ENCODE data around the gene STON1. TPM values are rescaled to one million over a fixed set of nuclear protein-coding genes. Genes with fewer than 3 reads are reported as not detected.
A peak's percentile ranks its signal among the peaks of the same experiment; 100 is the strongest.

STON1 gene, protein sequence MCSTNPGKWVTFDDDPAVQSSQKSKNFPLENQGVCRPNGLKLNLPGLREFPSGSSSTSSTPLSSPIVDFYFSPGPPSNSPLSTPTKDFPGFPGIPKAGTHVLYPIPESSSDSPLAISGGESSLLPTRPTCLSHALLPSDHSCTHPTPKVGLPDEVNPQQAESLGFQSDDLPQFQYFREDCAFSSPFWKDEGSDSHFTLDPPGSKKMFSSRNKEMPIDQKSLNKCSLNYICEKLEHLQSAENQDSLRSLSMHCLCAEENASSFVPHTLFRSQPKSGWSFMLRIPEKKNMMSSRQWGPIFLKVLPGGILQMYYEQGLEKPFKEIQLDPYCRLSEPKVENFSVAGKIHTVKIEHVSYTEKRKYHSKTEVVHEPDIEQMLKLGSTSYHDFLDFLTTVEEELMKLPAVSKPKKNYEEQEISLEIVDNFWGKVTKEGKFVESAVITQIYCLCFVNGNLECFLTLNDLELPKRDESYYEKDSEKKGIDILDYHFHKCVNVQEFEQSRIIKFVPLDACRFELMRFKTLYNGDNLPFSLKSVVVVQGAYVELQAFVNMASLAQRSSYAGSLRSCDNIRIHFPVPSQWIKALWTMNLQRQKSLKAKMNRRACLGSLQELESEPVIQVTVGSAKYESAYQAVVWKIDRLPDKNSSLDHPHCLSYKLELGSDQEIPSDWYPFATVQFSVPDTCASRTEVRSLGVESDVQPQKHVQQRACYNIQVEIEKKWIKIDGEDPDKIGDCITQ
- total RNA-seq = 1.8 TPM
- 2.9 TPM for polyA plus RNA-seq
- long read RNA-seq, donor 1 = 0 reads
- long read RNA-seq, donor 2, full-length matches to known transcripts = 2 of 2 reads
- long read RNA-seq, donor 2, partial matches to known transcripts = 0 of 2 reads
- long read RNA-seq, donor 2, other reads (novel, unspliced or antisense) = 0 of 2 reads
- long read RNA-seq, donor 3, full-length matches to known transcripts = 2 of 2 reads
- long read RNA-seq, donor 3, partial matches to known transcripts = 0 of 2 reads
- long read RNA-seq, donor 3, other reads (novel, unspliced or antisense) = 0 of 2 reads
- long read RNA-seq, donor 4 = 0 reads
- long read RNA-seq, donor 5 = 0 reads
- long read RNA-seq, donor 6 = 0 reads
- long read RNA-seq, donor 7 = 0 reads
- long read RNA-seq, donor 8 = 0 reads
- long read RNA-seq, donor 9 = 0 reads
- long read RNA-seq, donor 10 = 0 reads

DNA sequence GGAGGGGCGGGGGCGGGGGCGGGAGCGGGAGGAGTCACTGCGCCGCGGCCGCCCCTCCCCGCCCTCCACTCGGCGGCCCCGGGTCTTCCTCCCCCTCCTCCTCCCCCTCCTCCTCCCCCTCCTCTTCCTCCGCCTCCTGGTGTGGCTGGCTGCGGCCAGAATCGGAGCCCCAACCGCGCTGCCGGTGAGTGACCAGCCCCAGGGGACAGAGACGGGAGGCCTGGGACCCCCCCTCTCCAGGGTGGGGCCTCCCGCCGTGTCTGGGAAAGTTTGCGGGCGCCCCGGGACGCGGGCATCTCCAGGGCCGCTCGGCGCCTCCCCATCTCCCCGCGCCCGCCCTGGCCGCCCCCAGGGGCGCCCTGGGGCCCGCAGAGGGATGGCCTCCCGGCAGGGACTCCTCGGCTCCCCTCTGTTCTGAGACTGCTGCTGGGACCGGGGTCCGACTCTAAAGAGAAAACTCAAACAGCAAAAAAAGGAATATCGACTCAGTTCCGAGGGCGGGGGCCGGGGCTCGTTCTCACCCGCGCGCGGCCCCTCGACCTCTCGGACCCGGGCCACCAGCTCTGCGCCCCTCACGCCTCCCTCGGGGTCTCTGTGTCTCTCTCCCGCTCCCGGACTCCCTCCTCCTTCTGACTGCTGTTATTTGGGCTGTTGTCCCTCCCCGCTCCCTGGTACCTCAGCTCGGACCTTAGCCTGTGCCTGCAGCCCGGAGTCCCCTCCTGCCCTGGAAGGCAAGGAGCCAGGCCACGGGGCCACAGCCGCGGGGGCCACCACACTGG is at the start of gene STON1:
Gene STON1, plus strand, starts transcription at position 122 of the 779 bp plus-strand sequence. CDS start 50,480 bp downstream, outside the sequence.
- H3K27ac ChIP-seq (ENCODE audit: low read depth in 1 of 2, low read length in 1 of 2) = no peak within 1 kb of the TSS
- DNase-seq (ENCODE audit: low read depth in 6 of 9, low spot score in 9 of 9) = peak in 6 of 9 donors; percentile 41 to 76 (median 55)
- H3K9me3 ChIP-seq (ENCODE audit: control insufficient read depth in 2 of 2, insufficient read depth in 1 of 2, low read length in 1 of 2) = no peaks in the 10 kb centered on the region
- H3K36me3 ChIP-seq (ENCODE audit: control insufficient read depth in 2 of 2, insufficient read depth in 2 of 2, low read length in 1 of 2) = no peaks in the 10 kb centered on the region
- H3K4me3 ChIP-seq (ENCODE audit: low read length in 2 of 2) = peak within 1 kb of the TSS; percentile 61 to 87
- H3K27me3 ChIP-seq (ENCODE audit: control insufficient read depth in 2 of 2, insufficient read depth in 1 of 2, low read length in 1 of 2) = peaks cover 0 to 19% of the 10 kb centered on the region in 2 donors
- peaks cover 0 to 16% of the 10 kb centered on the region in 2 donors for H3K4me1 ChIP-seq (ENCODE audit: control insufficient read depth in 2 of 2, insufficient read depth in 2 of 2, low read length in 2 of 2)
- 3% methylated on average over 61 of the region's 62 CpGs for WGBS

DNA sequence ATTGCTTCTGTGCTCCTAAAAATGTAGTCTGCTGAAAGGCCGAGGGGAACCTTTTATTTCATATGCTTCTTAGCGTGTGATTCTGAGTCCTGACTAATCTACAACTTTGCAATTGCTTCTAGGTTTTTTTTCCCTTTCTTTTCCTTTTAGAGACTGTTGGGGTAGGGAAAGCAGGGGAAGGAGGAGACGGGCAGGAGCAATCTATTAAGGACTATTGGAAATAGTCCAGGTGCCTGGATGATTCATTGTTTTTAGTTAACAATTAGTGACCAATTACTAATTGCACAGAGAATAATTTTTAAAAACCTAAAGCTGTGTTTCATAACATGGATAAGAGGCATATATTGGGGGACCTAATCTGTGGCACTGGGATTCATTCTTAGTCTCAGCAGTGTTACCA is 49.4 kb upstream of the STON1 start:
- Histone ChIP-seq H3K4me3 (ENCODE audit: low read length in 2 of 2) (no peak overlapping the region), H3K27me3 (ENCODE audit: control insufficient read depth in 2 of 2, insufficient read depth in 1 of 2, low read length in 1 of 2) (no peaks in the 10 kb centered on the region), H3K27ac (ENCODE audit: low read depth in 1 of 2, low read length in 1 of 2) (no peak overlapping the region), H3K9me3 (ENCODE audit: control insufficient read depth in 2 of 2, insufficient read depth in 1 of 2, low read length in 1 of 2) (no peaks in the 10 kb centered on the region), H3K36me3 (ENCODE audit: control insufficient read depth in 2 of 2, insufficient read depth in 2 of 2, low read length in 1 of 2) (peaks cover 26 to 48% of the 10 kb centered on the region in 2 donors), H3K4me1 (ENCODE audit: control insufficient read depth in 2 of 2, insufficient read depth in 2 of 2, low read length in 2 of 2) (no peaks in the 10 kb centered on the region)
- DNase-seq (ENCODE audit: low read depth in 6 of 9, low spot score in 9 of 9) = no peak
- WGBS = 97% methylated on average over 3 of the region's 3 CpGs

DNA sequence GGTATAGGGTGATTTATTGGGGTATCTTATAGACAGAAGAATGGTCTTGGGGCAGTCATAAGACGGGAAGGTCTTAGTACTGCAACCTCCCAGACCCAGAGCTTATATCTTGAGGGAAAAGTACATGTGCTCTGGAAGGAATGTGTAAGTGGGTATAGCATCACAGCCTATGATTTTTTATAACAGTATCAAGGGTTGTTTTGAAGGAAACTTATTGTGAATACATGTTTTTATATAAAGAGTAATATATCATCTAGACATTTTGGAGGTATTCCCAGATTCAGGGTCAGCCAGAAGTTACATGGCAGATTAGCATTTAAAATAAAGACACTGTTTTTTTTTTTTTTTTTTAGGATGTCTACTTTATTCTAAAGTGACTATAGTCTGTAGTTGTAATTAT is 47.6 kb upstream of the STON1 start:
- H3K27ac ChIP-seq (ENCODE audit: low read depth in 1 of 2, low read length in 1 of 2) = no peak overlapping the region
- no peak for DNase-seq (ENCODE audit: low read depth in 6 of 9, low spot score in 9 of 9)
- no peak overlapping the region for H3K4me3 ChIP-seq (ENCODE audit: low read length in 2 of 2)
- H3K9me3 ChIP-seq (ENCODE audit: control insufficient read depth in 2 of 2, insufficient read depth in 1 of 2, low read length in 1 of 2) = no peaks in the 10 kb centered on the region
- no peaks in the 10 kb centered on the region for H3K4me1 ChIP-seq (ENCODE audit: control insufficient read depth in 2 of 2, insufficient read depth in 2 of 2, low read length in 2 of 2)
- WGBS = 100% methylated on average over 1 of the region's 1 CpG
- H3K36me3 ChIP-seq (ENCODE audit: control insufficient read depth in 2 of 2, insufficient read depth in 2 of 2, low read length in 1 of 2) = peaks cover 26 to 46% of the 10 kb centered on the region in 2 donors
- no peaks in the 10 kb centered on the region for H3K27me3 ChIP-seq (ENCODE audit: control insufficient read depth in 2 of 2, insufficient read depth in 1 of 2, low read length in 1 of 2)

DNA sequence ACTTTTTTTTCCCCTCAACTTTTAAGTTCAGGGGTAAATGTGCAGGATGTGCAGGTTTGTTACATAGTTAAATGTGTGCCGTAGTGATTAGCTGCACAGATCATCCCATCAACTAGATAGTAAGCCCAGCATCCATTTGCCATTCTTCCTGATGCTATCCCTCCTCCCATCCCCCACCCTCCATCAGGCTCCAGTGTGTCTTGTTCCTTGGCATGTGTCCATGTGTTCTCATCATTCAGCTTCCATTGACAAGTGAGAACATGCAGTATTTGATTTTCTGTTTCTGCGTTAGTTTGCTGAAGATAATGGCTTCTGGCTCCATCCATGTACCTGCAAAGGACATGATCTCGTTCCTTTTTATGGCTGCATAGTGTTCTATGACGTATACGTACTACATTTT is 47.2 kb upstream of the STON1 start:
- no peak for DNase-seq (ENCODE audit: low read depth in 6 of 9, low spot score in 9 of 9)

DNA sequence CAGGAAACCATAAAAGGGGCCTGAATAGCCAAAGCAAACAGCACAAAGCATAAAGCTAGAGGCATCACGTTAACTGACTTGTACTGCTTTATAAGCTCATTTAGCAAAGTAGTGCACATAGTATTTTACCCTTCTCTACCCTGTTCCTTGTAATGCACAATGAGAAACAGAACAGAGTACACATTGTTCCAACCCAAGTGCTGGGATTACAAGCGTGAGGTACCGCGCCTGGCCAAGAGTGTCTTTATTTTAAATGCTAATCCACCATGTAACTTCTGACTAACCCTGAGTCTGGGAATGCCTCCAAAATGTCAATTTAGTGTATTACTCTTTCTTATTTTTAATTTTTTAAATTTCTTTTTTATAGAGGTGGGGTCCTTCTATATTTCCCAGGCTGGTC is 46.4 kb upstream of the STON1 start:
- Histone ChIP-seq H3K27ac (ENCODE audit: low read depth in 1 of 2, low read length in 1 of 2) (peak overlapping the region in 1 of 2 donors; percentile 11), H3K4me1 (ENCODE audit: control insufficient read depth in 2 of 2, insufficient read depth in 2 of 2, low read length in 2 of 2) (no peaks in the 10 kb centered on the region), H3K27me3 (ENCODE audit: control insufficient read depth in 2 of 2, insufficient read depth in 1 of 2, low read length in 1 of 2) (no peaks in the 10 kb centered on the region), H3K36me3 (ENCODE audit: control insufficient read depth in 2 of 2, insufficient read depth in 2 of 2, low read length in 1 of 2) (peaks cover 26 to 41% of the 10 kb centered on the region in 2 donors), H3K9me3 (ENCODE audit: control insufficient read depth in 2 of 2, insufficient read depth in 1 of 2, low read length in 1 of 2) (no peaks in the 10 kb centered on the region), H3K4me3 (ENCODE audit: low read length in 2 of 2) (no peak overlapping the region)
- 96% methylated on average over 4 of the region's 4 CpGs for WGBS
- no peak for DNase-seq (ENCODE audit: low read depth in 6 of 9, low spot score in 9 of 9)

More for the DNA sequence above, 47.2 kb upstream of the STON1 start:
- H3K4me3 ChIP-seq (ENCODE audit: low read length in 2 of 2) = no peak overlapping the region
- H3K4me1 ChIP-seq (ENCODE audit: control insufficient read depth in 2 of 2, insufficient read depth in 2 of 2, low read length in 2 of 2) = no peaks in the 10 kb centered on the region
- 75% methylated on average over 5 of the region's 5 CpGs for WGBS
- no peaks in the 10 kb centered on the region for H3K27me3 ChIP-seq (ENCODE audit: control insufficient read depth in 2 of 2, insufficient read depth in 1 of 2, low read length in 1 of 2)
- no peak overlapping the region for H3K27ac ChIP-seq (ENCODE audit: low read depth in 1 of 2, low read length in 1 of 2)
- H3K36me3 ChIP-seq (ENCODE audit: control insufficient read depth in 2 of 2, insufficient read depth in 2 of 2, low read length in 1 of 2) = peaks cover 26 to 44% of the 10 kb centered on the region in 2 donors
- no peaks in the 10 kb centered on the region for H3K9me3 ChIP-seq (ENCODE audit: control insufficient read depth in 2 of 2, insufficient read depth in 1 of 2, low read length in 1 of 2)

DNA sequence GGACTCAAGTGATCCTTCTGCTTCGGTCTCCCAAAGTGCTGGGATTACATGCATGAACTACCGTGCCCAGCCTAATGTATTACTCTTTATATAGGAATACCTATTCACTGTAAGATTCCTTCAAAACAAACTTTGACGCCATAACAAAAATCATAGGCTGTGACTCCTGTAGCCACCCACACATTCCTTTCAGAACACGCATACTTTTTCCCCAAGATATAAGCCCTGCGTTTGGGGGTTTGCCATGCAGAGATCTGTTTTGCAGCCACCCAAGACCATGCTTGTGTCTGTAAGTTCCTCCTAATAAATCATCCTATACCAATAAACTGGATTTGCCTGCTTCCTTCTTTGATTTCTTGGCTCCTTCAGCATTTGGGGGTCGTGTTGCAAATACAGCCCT is 46.0 kb upstream of the STON1 start:
- no peaks in the 10 kb centered on the region for H3K9me3 ChIP-seq (ENCODE audit: control insufficient read depth in 2 of 2, insufficient read depth in 1 of 2, low read length in 1 of 2)
- no peak for DNase-seq (ENCODE audit: low read depth in 6 of 9, low spot score in 9 of 9)
- no peak overlapping the region for H3K4me3 ChIP-seq (ENCODE audit: low read length in 2 of 2)
- 88% methylated on average over 6 of the region's 6 CpGs for WGBS
- H3K36me3 ChIP-seq (ENCODE audit: control insufficient read depth in 2 of 2, insufficient read depth in 2 of 2, low read length in 1 of 2) = peaks cover 26 to 37% of the 10 kb centered on the region in 2 donors
- H3K27me3 ChIP-seq (ENCODE audit: control insufficient read depth in 2 of 2, insufficient read depth in 1 of 2, low read length in 1 of 2) = no peaks in the 10 kb centered on the region
- H3K27ac ChIP-seq (ENCODE audit: low read depth in 1 of 2, low read length in 1 of 2) = no peak overlapping the region
- H3K4me1 ChIP-seq (ENCODE audit: control insufficient read depth in 2 of 2, insufficient read depth in 2 of 2, low read length in 2 of 2) = no peaks in the 10 kb centered on the region

DNA sequence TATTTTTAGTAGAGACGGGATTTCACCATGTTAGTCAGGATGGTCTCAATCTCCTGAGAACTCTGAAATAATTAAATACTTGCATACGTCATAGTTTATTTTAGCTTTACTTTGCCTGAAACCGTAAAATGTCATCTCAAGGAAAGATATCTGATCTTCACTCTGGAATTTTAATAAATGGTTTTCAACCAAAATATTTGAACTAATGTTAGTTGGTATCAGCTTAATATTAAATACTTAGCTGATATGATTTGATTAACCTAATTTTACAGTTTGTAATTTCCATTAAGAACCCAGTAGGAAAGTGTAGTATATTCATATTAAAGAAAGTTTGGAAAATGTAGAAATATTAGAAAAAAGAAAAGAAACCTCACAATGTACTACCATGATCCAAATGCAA is 41.4 kb upstream of the STON1 start:
- no peaks in the 10 kb centered on the region for H3K27me3 ChIP-seq (ENCODE audit: control insufficient read depth in 2 of 2, insufficient read depth in 1 of 2, low read length in 1 of 2)
- no peaks in the 10 kb centered on the region for H3K9me3 ChIP-seq (ENCODE audit: control insufficient read depth in 2 of 2, insufficient read depth in 1 of 2, low read length in 1 of 2)
- WGBS = 97% methylated on average over 3 of the region's 3 CpGs
- H3K4me1 ChIP-seq (ENCODE audit: control insufficient read depth in 2 of 2, insufficient read depth in 2 of 2, low read length in 2 of 2) = no peaks in the 10 kb centered on the region
- H3K4me3 ChIP-seq (ENCODE audit: low read length in 2 of 2) = no peak overlapping the region
- no peak for DNase-seq (ENCODE audit: low read depth in 6 of 9, low spot score in 9 of 9)
- no peak overlapping the region for H3K27ac ChIP-seq (ENCODE audit: low read depth in 1 of 2, low read length in 1 of 2)
- peaks cover 16 to 18% of the 10 kb centered on the region in 2 donors for H3K36me3 ChIP-seq (ENCODE audit: control insufficient read depth in 2 of 2, insufficient read depth in 2 of 2, low read length in 1 of 2)

DNA sequence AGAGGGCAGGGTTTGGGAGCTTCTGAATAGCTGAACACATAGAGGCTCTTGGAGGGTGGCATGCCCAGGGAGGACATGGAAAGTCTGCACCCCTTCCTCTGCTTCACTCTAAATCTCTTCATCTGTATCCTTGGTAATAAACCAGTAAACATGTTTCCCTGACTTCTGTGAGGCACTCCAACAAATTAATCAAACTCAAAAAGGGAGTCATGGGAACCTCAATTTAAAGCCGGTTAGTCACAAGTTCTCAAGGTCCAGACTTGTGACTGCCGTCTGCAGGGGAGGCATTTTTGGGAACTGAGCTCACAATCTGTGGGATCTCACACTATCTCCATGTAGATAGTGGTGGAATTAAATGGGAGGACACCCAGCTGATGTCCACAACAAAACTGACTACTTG is 33.1 kb upstream of the STON1 start:
- no peaks in the 10 kb centered on the region for H3K9me3 ChIP-seq (ENCODE audit: control insufficient read depth in 2 of 2, insufficient read depth in 1 of 2, low read length in 1 of 2)
- H3K4me1 ChIP-seq (ENCODE audit: control insufficient read depth in 2 of 2, insufficient read depth in 2 of 2, low read length in 2 of 2) = no peaks in the 10 kb centered on the region
- no peaks in the 10 kb centered on the region for H3K27me3 ChIP-seq (ENCODE audit: control insufficient read depth in 2 of 2, insufficient read depth in 1 of 2, low read length in 1 of 2)
- H3K36me3 ChIP-seq (ENCODE audit: control insufficient read depth in 2 of 2, insufficient read depth in 2 of 2, low read length in 1 of 2) = peaks cover 18 to 38% of the 10 kb centered on the region in 2 donors
- 98% methylated on average over 2 of the region's 2 CpGs for WGBS
- DNase-seq (ENCODE audit: low read depth in 6 of 9, low spot score in 9 of 9) = no peak
- H3K27ac ChIP-seq (ENCODE audit: low read depth in 1 of 2, low read length in 1 of 2) = no peak overlapping the region
- no peak overlapping the region for H3K4me3 ChIP-seq (ENCODE audit: low read length in 2 of 2)
